C4-2B (cell line): Measurements from ENCODE around the gene FUT9.

Experiments
- H3K27ac ChIP-seq: fragments of 450-650 bp; 2 replicates; pipeline ENCODE4 v1.5.1; 2017
- CTCF ChIP-seq: fragments of 450-650 bp; conservative IDR thresholded peaks from 2 replicates; pipeline ENCODE4 v1.5.1; 2017; ENCODE audit warnings: mild to moderate bottlenecking
- ZFX ChIP-seq: fragments of 450-650 bp; IDR thresholded peaks from 2 replicates; pipeline ENCODE4 v1.6.1; 2017

The FUT9 gene

DNA sequence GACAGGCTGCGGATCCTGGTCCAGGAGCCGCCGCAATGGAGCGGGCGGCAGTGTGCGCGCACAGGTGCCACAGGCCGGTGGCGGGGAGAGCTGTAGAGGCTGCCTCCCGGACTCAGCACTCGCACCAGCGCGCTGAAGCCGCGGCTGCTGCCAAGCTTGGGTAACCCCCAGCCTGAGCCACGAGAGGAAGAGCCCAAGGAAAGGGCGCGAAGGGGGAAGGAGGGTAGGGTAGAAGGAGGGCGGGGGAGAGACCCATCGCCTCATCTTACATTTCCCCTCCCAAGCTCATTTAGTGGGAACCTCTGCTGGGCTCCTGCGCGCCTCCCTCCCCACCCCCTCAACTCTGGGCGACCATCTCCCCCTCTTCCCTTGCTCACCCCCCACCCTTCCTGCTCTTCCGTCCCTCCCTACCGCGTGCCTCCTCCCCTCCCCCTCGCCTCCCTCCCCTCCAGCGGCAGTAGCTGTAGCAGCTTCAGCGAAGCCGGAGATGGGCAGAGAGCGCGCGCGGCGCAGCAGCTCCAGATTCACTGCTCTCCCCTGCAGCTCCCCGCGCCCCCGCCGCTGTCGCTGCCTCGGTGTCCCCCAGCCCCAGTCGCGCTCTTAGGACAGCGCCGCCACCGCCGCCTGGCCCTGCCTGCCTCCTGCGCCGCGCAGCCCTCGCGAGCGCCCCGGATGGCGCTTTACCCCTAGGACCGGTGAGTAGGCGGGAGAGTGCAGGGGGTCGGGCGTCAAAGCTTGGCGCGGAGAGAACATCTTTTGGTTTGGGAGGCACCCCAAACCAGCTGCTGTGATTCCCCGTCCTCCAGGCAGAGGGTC lies at the start of gene FUT9:
FUT9 (plus strand) TSS at position 457 of the 816 bp plus-strand sequence. CDS start 187,182 bp downstream, outside the sequence.
- no peak within 1 kb of the TSS for H3K27ac ChIP-seq
- no peak for TF ChIP-seq ZFX
- TF ChIP-seq CTCF: no peak

GRCh38 chr6:95967594-95967993 lies 48.2 kb upstream of the FUT9 start:
- no peak for TF ChIP-seq CTCF
- H3K27ac ChIP-seq: no peak overlapping the region

DNA sequence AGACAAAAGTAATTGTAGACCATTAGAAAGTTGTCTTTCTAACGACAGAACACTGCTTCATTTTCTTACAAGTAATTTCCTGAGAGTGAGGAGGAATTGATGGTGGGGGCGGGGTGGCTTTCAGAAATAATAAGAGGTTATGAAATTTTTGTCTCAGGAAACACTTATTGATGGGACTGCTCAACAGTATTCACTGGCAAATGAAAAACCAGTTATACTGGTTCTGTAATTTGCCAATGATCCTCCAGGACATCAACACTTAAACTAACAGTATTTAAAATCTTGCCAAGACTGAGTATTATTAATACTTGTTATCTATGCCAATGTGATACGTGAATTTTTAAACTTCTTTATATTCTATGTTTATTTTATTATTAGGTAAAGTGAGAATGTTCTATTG lies 41.8 kb upstream of the FUT9 start:
- no peak overlapping the region for H3K27ac ChIP-seq
- no peak for TF ChIP-seq CTCF
- no peak for TF ChIP-seq ZFX

GRCh38 chr6:95978230-95978629 lies 37.5 kb upstream of the FUT9 start:
- H3K27ac ChIP-seq: no peak overlapping the region
- no peak for TF ChIP-seq CTCF

DNA sequence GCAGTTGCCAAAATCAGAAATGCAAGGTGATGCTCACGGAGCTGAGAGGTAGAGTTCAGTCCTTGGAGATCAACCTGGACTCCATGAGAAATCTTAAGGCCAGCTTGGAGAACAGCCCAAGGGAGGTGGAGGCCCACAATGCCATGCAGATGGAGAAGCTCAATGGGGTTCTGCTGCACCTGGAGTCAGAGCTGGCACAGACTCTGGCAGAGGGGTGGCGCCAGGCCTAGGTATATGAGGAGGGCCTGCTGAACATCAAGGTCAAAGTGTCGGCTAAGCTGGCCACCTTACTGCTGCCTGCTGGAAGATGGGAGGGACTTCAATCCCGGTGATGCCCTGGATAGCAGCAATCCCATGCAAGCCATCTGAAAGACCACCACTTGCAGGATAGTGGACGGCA lies 23.9 kb upstream of the FUT9 start:
- H3K27ac ChIP-seq: no peak overlapping the region
- TF ChIP-seq CTCF (no peak), ZFX (no peak)

- no peak overlapping the region for H3K27ac ChIP-seq
- TF ChIP-seq CTCF: no peak
- TF ChIP-seq ZFX: no peak
These were observed 21.6 kb upstream of the FUT9 start for GRCh38 chr6:95994151-95994550.

DNA sequence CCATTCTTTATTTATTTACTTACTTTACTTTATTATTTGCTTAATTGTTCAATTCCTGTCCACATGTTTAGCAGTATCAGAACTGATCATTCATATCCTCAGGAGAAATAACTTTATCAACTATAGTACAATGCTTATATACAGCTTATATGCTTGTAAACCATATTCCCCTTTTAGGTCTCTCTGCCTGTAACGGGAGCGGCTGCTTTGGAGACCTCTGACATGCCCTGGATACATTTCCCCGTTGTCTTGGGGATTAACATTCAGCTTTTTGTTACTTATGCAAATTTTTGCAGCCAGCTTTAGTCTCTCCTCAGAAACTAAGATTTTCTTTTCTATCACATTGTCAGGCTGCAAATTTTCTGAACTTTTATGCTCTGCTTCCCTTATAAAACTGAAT lies 17.6 kb upstream of the FUT9 start:
- no peak overlapping the region for H3K27ac ChIP-seq
- TF ChIP-seq CTCF (no peak), ZFX (no peak)
